ENCODE measurements around the gene EFEMP2. TPM values are rescaled to one million over a fixed set of nuclear protein-coding genes. Genes with fewer than 3 reads are reported as not detected.

Gene EFEMP2
- total RNA-seq, 1 donor from 2014 or later = 97.3 TPM

DNA sequence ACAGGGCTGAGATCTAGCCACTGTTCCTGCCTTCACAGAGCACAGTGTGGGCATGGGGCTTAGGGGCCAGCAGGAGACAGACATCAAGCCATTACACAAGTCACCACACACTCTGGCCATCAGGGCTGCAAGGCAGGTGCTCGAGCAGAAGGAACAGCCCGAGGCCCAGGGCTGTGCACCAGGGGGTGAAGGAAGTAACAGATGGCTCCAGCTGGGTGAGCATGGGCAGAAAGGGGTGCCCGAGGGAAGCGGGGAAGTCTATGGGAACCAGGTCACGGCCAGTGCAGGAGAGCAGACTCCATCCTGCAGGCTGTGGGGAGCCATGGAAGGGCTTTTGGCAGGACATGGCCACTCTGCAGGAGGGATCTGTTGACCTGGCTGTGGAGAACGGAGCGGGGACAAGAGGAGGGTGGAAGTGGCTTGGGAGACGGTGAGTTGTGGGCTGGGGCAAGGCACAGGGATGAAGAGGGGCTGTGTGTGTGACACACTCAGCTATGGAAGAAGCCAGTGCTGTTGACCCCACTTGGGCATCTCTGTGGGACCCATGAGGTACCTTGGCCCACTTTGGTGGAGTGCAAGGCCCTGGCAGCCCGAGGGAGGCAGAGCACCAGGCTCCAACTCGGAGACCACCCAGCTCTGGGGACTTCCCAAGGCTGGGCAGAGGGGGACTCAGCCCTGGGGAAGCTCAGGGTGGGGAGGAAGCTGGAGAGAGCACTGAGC, 42.7 kb upstream of the EFEMP2 start:
- Mint-ChIP-seq H3K9me3 (ENCODE audit: unreplicated experiment) (no peaks in the 10 kb centered on the region), H3K4me3 (ENCODE audit: unreplicated experiment) (peak overlapping the region; percentile 31), H3K36me3 (ENCODE audit: low read depth, unreplicated experiment) (peaks cover 2% of the 10 kb centered on the region), H3K4me1 (ENCODE audit: low read depth, unreplicated experiment) (peaks cover 34% of the 10 kb centered on the region), H3K27ac (ENCODE audit: unreplicated experiment) (peak overlapping the region; percentile 98), H3K27me3 (ENCODE audit: low read depth, unreplicated experiment) (no peaks in the 10 kb centered on the region)
- H3K9me3 ChIP-seq (ENCODE audit: insufficient read depth, low read depth, low read length) = no peaks in the 10 kb centered on the region
- peak overlapping the region; percentile 97 for H3K27ac ChIP-seq (ENCODE audit: low read depth, low read length)
- peak overlapping the region; percentile 98 for H3K4me2 ChIP-seq (ENCODE audit: low read length)
- H2AFZ ChIP-seq (ENCODE audit: low read depth, low read length) = no peak overlapping the region
- H3K4me1 ChIP-seq (ENCODE audit: insufficient read depth, low read length) = peaks cover 70% of the 10 kb centered on the region
- H3K36me3 ChIP-seq (ENCODE audit: insufficient read depth, low read length) = peaks cover 5% of the 10 kb centered on the region
- DNase-seq (ENCODE audit: low read depth) = no peak
- peak overlapping the region; percentile 77 for H3K9ac ChIP-seq (ENCODE audit: low read length)
- FAIRE-seq = no peak
- peaks cover 2% of the 10 kb centered on the region for H4K20me1 ChIP-seq (ENCODE audit: insufficient read depth, low read length)
- peaks cover 44% of the 10 kb centered on the region for H3K79me2 ChIP-seq (ENCODE audit: insufficient read depth, low read length)
- no peak for TF ChIP-seq CTCF (IDR thresholded peaks at IDR 0.05; ENCODE audit: insufficient read depth, low read depth, low read length)
- no peak for TF ChIP-seq EZH2 (IDR thresholded peaks at IDR 0.05; ENCODE audit: insufficient read depth, low read length)
- H3K4me3 ChIP-seq (ENCODE audit: insufficient read depth, low read depth, low read length) = no peak overlapping the region
- no peaks in the 10 kb centered on the region for H3K27me3 ChIP-seq (ENCODE audit: insufficient read depth, low read length)

DNA sequence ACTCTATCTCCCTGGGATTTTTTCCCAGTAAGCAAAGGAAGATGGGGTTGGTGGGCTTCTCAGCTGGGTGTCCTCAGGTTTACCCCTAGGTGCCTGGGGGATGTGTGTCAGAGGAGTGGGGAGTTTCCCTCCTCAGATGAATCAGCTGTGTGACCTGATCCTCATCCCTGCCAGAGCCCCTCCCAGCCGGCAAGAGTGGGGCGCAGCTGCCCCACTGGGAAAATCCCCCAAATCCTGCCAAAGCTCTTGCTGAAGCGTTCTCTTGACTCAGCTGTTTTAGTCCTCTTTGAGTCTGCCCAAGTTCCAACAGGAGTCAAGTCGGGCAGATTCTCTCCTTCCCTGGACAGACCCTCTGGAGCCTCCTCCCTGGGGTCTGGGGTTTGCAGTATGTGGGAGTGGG, 40.2 kb upstream of the EFEMP2 start:
- peak overlapping the region; percentile 68 for H3K9ac ChIP-seq (ENCODE audit: low read length)

More for the DNA sequence above, 40.2 kb upstream of the EFEMP2 start:
- H3K36me3 Mint-ChIP-seq (ENCODE audit: low read depth, unreplicated experiment) = no peaks in the 10 kb centered on the region
- Histone ChIP-seq H3K4me1 (ENCODE audit: insufficient read depth, low read length) (peaks cover 61% of the 10 kb centered on the region), H3K79me2 (ENCODE audit: insufficient read depth, low read length) (peaks cover 28% of the 10 kb centered on the region), H4K20me1 (ENCODE audit: insufficient read depth, low read length) (no peaks in the 10 kb centered on the region), H3K4me3 (ENCODE audit: insufficient read depth, low read depth, low read length) (no peak overlapping the region), H3K9me3 (ENCODE audit: insufficient read depth, low read depth, low read length) (no peaks in the 10 kb centered on the region), H3K36me3 (ENCODE audit: insufficient read depth, low read length) (peaks cover 5% of the 10 kb centered on the region), H3K4me2 (ENCODE audit: low read length) (peak overlapping the region; percentile 21), H2AFZ (ENCODE audit: low read depth, low read length) (no peak overlapping the region), H3K27ac (ENCODE audit: low read depth, low read length) (peak overlapping the region; percentile 80), H3K27me3 (ENCODE audit: insufficient read depth, low read length) (no peaks in the 10 kb centered on the region)
- peaks cover 34% of the 10 kb centered on the region for H3K4me1 Mint-ChIP-seq (ENCODE audit: low read depth, unreplicated experiment)
- TF ChIP-seq EZH2 (IDR thresholded peaks at IDR 0.05; ENCODE audit: insufficient read depth, low read length) (no peak), CTCF (IDR thresholded peaks at IDR 0.05; ENCODE audit: insufficient read depth, low read depth, low read length) (no peak)
- peaks cover 2% of the 10 kb centered on the region for H3K27me3 Mint-ChIP-seq (ENCODE audit: low read depth, unreplicated experiment)
- peak overlapping the region; percentile 53 for H3K27ac Mint-ChIP-seq (ENCODE audit: unreplicated experiment)
- DNase-seq (ENCODE audit: low read depth) = peak; percentile 63
- H3K4me3 Mint-ChIP-seq (ENCODE audit: unreplicated experiment) = no peak overlapping the region
- FAIRE-seq = no peak
- H3K9me3 Mint-ChIP-seq (ENCODE audit: unreplicated experiment) = no peaks in the 10 kb centered on the region
